Activated CD4-positive, CD25-positive, alpha-beta regulatory T cell treated with anti-CD3 and anti-CD28 coated beads, Interleukin-2, amount 50 U/mL, for 24 hours (primary cell): Measurements from ENCODE around the gene LRRC17.

ENCODE experiments used
- ATAC-seq, 2 donors: fragments of 150-1000 bp; cut with Tn5 transposase; one replicate each; pipeline ENCODE4 v1.10.0; 2021; ENCODE audit warnings: mild to moderate bottlenecking in 1 of 2, moderate library complexity in 1 of 2

LRRC17 gene

GRCh38 chr7:102990642-102991041 is 77.8 kb downstream of the LRRC17 start:
- no peak for ATAC-seq

- ATAC-seq: no peak
These were observed 78.3 kb downstream of the LRRC17 start for GRCh38 chr7:102991077-102991539.

GRCh38 chr7:102991540-102992214 is 78.9 kb downstream of the LRRC17 start:
- ATAC-seq: peak; percentile 55 to 69

- no peak for ATAC-seq
These were observed 79.7 kb downstream of the LRRC17 start for GRCh38 chr7:102992509-102992937.

GRCh38 chr7:102992938-102993717 is 80.3 kb downstream of the LRRC17 start:
- ATAC-seq: no peak

- no peak for ATAC-seq
These were observed 80.9 kb downstream of the LRRC17 start for GRCh38 chr7:102993718-102994029.

GRCh38 chr7:102994567-102994966 is 81.8 kb downstream of the LRRC17 start:
- no peak for ATAC-seq
